NCI-H1694 treated with DMSO at 0.1 percent for 48 hours (cell line): ENCODE results near the gene TMEM132C.
"Not testable (repeated sequence)": the region's sequence is repeated elsewhere in the genome, so short reads cannot be mapped to it uniquely, and the experiment has no call there.

Source experiments
- DNase-seq: peaks from one replicate; lab custom pipeline; 2025; lab: John Stamatoyannopoulos, UW

TMEM132C gene

DNA sequence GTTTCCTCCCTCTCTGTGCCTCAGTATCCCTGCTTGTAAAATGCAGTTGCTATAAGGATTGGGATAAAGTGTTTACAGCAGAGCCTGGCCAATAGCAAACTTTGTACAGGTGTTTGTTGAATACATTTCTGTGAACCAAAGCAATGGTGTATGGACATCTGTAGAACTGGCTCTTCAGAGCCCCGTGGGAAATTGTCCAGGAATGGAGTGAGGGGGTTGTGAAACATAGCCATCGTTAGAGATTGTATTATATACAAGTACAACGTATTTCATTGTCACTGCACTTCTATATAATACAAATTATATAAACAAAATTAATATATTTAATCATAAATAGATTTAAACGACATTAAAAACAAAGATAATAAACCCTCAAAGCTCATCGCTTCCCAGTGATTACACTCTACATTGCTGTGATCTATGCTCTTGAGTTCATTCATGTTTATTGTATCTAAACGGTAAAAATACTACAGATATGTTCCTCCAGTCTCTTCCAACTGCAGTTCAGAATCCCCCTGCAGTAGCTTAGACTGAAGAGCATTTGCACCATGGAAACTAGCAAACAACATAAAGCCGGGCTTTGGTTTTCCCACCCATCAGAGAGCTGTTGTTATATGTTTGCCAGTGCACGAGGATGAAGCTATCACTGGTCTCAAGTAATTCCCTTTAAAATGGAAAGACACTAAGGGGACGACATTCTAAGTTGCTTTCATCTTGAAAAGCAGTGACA is 216.7 kb downstream of the TMEM132C start:
- no peak for DNase-seq

DNA sequence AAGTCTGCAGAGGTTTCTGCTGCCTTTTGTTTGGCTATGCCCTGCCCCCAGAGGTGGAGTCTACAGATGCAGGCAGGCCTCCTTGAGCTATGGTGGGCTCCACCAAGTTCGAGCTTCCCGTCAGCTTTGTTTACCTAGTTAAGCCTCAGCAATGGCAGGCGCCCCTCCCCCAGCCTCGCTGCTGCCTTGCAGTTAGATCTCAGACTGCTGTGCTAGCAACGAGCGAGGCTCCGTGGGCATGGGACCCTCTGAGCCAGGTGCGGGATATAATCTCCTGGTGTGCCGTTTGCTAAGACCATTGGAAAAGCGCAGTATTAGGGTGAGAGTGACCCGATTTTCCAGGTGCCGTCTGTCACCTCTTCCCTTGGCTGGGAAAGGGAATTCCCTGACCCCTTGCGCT is 230.4 kb downstream of the TMEM132C start:
- not testable (repeated sequence) for DNase-seq

DNA sequence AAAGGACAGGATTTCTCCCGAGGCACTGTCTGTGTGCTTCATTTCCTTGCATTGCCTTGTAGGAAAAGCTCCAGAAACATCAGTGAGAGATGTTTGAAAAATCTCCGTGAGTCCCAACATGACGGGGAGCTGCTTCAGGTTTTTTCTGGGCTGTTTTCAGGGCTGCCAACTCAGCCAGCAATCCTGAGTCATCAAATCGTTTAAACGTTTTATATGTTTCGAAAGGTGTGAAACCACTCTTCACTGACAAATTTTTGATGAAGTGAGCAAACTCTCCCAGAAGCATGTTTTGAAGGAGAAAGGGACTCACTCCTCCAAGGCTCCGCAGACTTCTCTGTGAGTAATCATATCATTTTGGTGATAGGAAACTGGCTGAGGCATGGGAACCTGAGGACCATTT is 240.5 kb downstream of the TMEM132C start:
- DNase-seq = no peak

DNA sequence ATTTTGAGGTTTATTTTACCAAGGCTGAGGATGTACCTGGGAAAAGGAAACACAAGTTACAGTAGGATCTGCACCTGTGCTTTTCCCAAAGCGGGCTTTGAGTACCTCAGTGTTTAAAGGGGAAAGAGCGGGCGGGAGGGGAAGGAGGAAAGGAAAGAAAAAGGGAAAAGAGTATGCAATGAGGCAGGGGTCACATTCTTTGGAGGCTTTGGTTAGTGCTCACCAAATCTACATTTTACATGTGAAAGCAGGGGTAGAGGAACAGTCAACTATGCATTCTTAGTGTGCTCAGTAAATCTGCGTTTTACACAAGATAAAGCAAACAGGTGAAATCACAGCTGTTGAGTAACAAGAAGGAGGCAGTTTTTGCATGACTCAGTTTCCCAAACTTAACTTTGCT is 242.2 kb downstream of the TMEM132C start:
- no peak for DNase-seq

DNA sequence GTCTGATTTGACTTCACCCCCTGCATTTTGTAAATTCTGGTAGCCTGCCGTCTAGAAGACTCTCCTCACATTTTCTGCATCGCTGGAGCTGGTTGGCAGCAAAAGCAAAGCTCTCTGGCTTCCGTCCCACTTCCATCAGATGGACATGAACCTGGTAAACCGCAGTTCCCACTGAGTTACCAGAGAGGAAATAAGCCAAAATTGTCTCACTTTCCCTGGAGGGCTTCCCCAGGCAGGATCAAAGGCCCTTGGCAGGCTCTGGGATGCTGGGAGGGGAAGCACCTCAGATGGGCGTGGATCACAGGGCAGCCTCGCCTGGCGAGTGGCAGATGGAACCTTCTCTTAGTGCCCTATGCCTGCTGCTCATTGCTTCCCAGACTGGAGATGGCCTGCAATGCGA is 243.5 kb downstream of the TMEM132C start:
- DNase-seq = no peak

DNA sequence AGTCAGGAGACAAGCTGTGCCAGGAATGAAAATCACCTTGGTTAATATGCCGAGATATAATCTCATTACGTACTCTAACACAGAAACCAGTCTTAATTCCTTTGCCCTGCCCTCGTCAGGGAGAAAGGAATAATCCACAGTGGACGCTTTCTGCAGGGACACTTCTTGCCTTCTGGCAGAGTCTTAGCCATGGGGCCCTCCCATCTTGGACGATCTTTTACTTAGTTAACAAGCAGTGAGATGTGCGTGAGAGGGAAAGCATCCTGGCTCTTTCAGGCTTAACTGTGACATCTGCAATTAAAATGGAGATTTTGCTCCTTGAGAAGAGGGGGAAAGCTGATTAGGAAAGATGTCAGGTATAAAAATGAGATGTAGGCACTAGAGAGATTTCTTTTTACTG is 246.4 kb downstream of the TMEM132C start:
- DNase-seq = no peak

DNA sequence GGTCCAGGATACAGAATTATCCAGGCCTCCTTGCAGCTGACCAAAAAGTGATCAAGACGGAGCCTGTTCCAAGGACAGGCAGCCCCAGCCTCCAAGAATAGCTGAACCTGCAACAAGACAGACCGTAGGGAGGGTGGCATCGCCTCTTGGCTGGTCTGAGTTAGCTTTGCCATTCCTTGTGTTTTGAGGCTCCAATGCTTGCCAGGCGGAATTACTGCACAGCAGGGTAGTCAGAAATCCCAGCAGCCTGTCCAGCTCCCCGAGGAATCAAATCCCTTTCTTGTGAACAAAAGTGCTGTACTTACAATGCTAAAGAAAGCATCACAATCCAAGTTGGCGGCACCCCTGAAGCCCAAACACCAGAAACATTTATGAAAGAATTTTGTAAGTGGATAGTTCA is 246.9 kb downstream of the TMEM132C start:
- no peak for DNase-seq

DNA sequence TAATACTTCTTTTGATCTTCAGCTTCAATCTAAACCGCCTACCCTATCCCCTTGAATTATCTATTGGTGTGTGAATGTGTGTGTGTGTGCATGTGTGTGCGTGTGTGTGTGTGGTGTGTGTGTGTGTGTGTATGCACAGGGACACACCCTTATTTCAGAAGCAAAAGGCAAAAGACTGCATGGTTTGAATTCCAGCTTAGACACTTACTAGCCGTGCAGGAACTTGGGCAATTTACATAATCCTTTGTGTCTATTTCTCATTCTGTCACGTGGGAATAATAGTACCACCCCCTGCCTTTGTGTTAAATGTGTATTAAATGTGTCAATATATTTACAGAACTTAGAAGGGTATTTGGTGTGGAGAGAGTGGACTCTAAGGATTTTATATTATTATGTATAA is 251.7 kb downstream of the TMEM132C start:
- DNase-seq = no peak

DNA sequence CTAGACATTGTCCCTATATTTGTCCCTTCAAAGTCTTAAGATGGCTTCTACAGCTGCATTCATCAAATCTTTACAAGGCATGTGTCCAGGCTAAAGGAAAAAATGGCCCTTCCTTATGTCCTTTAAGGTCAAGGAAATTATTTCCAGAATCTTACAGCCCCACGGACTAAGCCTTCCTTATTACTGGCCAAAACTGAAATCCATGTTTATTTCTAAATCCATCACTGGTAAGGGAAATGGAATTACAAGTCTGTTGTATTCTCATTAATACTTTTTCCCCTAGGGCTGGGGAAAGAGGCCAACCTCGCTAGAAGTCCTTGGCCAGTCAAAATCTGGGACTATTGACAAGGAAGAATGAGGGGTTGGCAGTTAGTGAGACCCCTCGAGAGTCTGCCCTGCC is 252.5 kb downstream of the TMEM132C start:
- no peak for DNase-seq

DNA sequence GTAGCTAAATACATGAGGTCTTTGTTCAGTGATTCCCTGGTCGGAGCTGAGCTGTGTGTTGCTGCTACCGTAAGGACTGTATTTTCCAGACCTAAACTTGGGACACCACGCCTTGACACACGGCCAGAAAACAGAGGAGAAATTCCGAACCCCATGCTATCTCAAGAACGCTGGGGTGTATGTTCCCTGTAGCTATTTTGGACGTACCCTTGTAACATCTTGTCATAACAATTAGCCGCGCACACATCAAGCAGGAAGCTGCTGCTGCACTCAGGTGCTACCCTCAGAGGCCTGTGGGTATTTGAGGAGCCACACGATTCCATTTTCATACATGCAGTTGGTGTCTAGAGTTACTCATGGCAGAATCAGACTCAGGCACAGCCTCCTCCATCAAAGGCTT is 255.0 kb downstream of the TMEM132C start:
- DNase-seq = no peak

DNA sequence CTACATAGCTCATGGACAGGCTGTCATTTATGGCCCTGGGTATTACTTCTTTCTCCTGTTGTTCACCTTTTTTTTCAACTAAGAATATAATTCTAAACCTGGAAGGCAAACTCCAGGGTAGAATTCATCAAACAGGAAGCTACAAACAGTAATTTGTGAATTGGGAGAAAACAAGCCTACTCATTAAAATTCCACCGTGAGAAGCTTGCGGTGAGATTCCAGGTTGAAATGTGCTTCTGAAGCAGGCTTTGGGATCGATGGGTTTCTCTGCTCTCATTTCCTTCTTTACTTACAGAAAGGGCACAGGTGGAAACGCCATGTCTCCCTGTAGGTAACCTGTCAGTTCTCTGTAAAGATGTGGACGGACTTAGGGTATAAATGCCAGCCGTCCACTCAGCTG is 257.5 kb downstream of the TMEM132C start:
- DNase-seq = no peak

DNA sequence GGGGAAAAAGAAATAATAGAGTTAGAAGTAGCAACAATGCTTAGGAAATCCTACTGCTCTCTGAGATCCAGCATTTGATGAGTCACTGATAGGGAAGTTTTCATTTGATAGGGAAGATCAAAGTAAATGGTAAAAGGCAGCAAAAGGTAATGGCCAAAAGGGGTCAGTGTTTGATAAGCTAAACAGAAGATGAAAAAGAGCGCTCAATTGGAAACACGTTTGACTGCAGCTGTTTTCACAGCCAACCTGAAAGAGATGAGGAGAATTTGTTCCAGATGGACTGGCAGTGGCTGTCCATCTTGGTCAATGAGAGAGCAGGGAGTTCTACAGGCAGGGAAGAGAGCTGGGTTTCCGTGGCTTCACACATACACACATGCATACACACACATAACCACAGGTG is 264.2 kb downstream of the TMEM132C start:
- DNase-seq = no peak

DNA sequence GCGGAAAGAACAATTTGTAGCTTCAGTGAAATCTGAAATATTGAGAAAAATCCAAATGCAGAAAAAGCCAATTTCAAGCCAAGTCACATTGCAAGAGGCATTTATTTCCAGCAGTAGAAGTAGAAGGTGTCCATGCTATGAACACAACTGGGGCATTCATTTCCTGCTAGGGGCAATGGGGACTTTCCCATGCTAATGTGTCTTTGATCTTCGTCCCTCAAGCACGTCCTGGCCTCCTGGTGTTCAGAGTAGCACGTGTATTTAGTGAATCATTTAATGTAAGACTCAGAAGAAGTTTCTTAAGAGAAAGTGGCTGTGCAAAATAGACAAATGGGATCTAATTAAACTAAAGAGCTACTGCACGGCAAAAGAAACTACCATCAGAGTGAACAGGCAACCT is 267.9 kb downstream of the TMEM132C start:
- DNase-seq = no peak

DNA sequence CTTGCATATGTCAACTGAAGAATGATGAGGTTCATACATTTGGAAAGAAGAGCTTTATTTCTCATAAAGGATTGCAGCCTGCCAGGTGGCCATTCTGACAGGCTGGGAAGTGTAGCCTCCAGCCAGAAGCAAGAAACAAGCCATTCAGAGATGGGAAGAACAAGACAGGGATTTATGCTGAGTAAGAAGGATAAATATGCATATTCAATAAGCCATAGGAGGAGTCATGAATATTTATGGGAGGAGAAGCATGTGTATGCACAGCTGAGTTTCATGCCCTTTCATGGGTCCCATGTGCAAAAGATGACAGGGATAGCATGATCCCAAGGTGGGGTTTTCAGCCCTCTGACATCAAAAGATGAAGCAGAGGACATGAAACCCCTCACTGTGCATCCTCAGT is 269.8 kb downstream of the TMEM132C start:
- no peak for DNase-seq

DNA sequence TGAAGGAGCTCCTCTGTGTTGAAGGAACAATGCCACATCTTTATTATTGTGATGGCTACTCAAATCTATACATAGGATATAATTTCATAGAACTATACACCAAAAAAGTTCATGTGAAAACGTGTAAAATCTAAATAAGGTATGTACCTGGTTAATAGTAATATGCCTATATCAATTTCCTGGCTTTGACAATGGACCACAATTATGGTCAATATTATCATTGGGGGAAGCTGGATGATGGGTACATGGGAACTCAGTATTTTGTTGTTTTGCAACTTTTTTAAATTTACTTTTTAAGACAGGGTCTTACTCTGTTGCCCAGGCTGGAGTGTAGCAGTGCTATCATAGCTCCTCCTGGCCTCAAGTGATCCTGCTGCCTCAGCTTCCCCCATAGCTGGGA is 270.7 kb downstream of the TMEM132C start:
- DNase-seq = no peak

DNA sequence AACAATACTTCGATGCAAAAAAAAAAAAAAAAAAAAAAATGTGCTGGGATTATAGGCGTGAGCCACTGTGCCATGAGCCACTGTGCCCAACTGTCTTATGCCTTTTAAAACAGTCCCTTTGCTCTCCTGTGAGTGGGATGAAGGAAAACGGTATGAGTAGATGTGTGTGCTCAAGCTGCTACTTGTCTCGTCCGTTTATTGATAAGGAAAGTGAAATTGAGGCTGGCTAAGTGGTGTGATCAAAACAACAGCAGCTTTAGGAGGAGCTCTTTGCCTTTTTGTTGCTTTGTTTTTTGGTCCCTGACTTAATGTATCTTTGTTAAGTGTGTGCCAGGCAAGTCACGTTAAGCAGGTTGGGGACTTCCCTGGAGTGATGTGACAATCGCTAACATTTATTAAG is 275.9 kb downstream of the TMEM132C start:
- no peak for DNase-seq

DNA sequence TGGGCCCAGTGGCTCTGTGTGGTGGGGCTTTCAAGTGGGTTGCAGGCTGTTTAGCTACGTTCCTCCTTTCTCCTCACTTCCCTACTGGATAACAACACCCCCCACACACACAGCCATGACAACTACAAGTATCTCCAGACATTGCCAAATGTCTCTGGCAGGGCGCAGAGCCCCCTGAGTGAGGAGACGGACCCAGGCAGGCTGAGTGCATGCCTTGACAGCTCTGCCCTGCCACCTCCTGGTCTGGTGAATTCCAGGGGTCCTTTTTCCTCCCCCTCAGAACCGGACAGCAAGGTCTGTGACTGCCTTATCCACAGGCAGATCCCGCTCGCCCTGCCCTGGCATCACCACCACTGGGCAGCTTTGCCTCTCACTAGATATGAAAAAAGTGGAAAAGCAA is 276.5 kb downstream of the TMEM132C start:
- DNase-seq = no peak

DNA sequence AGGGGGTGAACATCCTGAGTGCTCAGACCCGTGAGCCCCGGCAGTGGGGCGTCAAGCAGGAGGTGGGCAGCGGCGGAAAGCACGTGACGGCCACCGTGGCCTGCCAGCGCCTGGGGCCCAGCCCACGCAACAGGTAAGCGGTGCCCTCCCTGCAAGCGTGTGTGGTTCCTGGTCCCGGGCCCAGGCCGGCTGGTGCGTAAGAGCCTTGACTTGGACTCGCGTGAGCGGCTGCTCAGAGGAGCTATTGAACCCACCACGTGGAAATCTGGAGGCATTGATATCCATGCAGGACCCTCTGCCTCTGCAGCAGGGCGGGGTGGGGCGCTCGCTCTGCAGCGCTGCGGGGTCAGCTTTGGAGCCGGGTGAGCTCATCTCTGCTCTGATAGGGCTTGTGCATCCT is 277.0 kb downstream of the TMEM132C start:
- no peak for DNase-seq

DNA sequence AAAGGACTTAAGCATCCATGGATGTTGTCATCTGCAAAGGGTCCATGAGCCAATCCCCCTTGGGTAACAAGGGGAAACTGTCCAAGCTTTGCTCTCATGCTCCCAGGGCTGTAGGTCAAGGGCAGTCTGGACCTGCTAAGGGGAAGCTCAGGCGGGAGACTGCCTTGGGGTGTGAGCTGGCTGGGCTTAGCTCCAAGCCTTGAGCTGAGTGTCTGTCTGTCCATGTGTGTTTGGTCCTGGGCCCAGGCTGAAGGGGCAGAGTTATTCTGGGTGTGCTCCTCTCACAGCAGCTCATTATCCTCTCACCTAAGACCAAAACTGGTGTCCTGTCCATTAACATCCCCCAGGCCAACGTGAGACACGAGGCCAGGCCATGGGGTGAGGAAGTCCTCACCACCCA is 282.0 kb downstream of the TMEM132C start:
- DNase-seq = no peak

DNA sequence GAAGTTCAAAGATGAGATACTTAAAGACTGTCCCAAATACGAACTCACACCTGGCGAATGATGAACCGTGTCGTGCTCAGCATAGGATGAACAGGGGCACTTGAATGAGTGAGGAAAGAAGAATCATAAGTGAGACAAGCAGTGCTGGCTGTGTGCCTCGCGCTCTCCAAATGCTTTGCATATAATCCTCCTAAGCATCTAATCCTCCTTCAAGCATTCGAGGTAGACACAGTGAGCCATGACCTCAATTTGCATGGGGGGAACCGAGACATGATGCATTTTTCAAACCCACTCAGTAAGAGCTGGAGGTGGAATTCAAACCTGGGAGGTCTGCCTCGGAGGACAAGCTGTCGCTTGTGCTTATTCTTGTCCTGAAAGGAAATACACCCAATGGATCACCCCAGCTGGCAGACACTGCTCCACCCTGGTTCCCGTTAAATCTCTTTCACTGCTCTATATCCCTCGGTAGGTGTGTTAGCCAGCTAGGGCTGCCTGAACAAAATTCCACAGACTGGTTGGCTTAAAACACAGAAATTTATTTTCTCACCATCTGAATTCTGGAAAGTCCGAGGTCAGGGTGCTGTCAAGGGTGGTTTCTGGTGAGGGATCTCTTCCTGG is 282.7 kb downstream of the TMEM132C start:
- no peak for DNase-seq

DNA sequence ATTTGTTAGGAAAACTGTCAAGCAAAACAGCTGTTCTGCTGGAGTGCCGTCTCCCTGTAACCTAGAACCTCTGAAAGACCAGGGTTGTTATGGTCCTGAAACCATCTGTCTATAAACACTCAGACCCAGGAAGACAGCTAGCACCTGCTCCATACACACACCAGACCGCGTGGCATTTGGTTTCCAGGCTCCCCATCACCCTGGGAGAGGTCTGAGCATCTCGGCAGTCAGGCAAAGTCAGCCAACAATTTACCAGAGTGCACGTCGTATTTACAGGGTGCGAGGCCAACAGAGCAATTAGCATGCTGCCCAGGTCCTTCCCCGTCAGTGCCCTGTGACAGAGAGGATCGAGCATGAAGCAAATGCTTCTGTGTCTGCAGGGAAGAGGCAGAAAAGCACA is 284.3 kb downstream of the TMEM132C start:
- DNase-seq = no peak

DNA sequence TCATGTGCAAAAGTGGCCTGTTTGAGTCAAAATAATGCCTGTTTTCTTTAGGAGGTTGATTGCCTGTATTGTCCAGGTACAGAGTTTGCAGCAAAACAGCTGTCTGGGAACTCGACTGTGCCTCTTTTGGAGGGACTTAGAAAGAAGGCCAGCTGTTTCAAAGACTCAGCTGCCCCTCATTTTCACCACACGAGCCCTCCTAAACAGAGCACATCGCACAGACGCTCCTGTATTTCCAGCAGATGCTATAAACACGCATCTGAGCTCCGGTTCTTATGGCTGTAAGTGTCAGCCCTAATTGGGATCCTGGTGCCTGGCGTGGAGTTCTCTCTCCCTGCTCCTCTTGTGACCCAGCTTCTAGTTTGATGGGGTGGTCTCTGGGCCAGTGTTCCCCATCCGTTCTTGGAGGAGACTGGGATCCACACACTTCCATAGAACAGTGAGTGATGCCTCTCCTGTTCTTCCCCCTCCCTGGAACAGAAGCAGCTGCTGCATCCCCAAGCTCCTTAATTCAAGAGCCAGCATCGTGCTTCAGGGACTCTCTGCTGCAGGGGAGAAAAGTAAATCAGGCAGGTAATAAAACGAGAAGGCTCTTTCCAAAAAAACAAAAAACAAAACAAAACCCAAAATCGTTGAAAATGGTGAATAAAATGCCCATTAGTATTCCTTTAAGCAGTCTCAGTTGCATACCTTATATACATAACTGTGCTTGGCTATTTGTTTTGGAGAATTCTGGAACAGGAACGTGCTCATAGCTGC is 287.8 kb downstream of the TMEM132C start:
- DNase-seq = no peak

DNA sequence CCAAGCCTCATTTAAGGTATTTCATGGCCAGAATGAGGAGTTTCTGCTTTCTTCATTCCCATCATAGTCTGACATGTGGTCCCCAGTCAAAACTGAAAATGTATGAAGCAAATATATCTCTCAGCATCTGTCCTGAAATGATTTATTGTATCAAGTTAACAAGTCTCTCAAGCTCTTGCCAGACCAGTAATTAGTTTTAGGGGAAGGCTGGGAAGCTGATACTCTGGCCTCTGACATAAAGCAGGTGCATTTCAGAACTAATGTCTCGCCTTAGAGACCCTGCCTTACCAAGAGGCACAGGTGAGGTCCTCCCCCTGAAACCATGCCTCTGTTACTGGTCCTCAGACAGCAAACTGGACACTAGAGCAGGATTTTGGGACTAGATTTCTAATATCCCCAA is 290.3 kb downstream of the TMEM132C start:
- no peak for DNase-seq
